Parathyroid adenoma (tissue), 2 donors: ENCODE measurements around the gene MSANTD4.

Experiments used
- H2AFZ ChIP-seq: fragments of 300-600 bp; sonication (generic); one replicate; pipeline ENCODE4 v1.7.0; 2017; ENCODE audit warnings: antibody characterized with exemption, mild to moderate bottlenecking
- H3K27ac ChIP-seq: fragments of 300-600 bp; sonication (generic); one replicate; pipeline ENCODE4 v1.7.0; 2017
- H3K27me3 ChIP-seq: fragments of 300-600 bp; sonication (generic); one replicate; pipeline ENCODE4 v1.7.0; 2017; ENCODE audit warnings: low read length; ENCODE audit not compliant: control insufficient read depth, insufficient read depth
- H3K36me3 ChIP-seq: fragments of 300-600 bp; sonication (generic); one replicate; pipeline ENCODE4 v1.7.0; 2017; ENCODE audit warnings: low read length; ENCODE audit not compliant: control insufficient read depth, insufficient read depth
- H3K4me1 ChIP-seq: fragments of 300-600 bp; sonication (generic); one replicate; pipeline ENCODE4 v1.7.0; 2017; ENCODE audit warnings: control low read depth
- H3K4me2 ChIP-seq: fragments of 300-600 bp; sonication (generic); one replicate; pipeline ENCODE4 v1.7.0; 2017; ENCODE audit warnings: low read length
- H3K4me3 ChIP-seq: fragments of 300-600 bp; sonication (generic); one replicate; pipeline ENCODE4 v1.7.0; 2017; ENCODE audit warnings: low read depth, low read length
- H3K79me2 ChIP-seq: fragments of 300-600 bp; sonication (generic); one replicate; pipeline ENCODE4 v1.7.0; 2017; ENCODE audit warnings: control low read depth
- H3K9ac ChIP-seq: fragments of 300-600 bp; sonication (generic); one replicate; pipeline ENCODE4 v1.7.0; 2017; ENCODE audit warnings: mild to moderate bottlenecking
- H3K9me3 ChIP-seq: fragments of 300-600 bp; sonication (generic); one replicate; pipeline ENCODE4 v1.7.0; 2017; ENCODE audit warnings: low read length; ENCODE audit not compliant: control insufficient read depth
- TF ChIP-seq, protein P1 (sequence below): fragments of 300-600 bp; sonication (generic); IDR thresholded peaks from one replicate; pipeline ENCODE4 v1.7.0; 2017; ENCODE audit warnings: antibody characterized with exemption, mild to moderate bottlenecking
- donor health status: primary hyperparathyroidism.

The MSANTD4 gene

DNA sequence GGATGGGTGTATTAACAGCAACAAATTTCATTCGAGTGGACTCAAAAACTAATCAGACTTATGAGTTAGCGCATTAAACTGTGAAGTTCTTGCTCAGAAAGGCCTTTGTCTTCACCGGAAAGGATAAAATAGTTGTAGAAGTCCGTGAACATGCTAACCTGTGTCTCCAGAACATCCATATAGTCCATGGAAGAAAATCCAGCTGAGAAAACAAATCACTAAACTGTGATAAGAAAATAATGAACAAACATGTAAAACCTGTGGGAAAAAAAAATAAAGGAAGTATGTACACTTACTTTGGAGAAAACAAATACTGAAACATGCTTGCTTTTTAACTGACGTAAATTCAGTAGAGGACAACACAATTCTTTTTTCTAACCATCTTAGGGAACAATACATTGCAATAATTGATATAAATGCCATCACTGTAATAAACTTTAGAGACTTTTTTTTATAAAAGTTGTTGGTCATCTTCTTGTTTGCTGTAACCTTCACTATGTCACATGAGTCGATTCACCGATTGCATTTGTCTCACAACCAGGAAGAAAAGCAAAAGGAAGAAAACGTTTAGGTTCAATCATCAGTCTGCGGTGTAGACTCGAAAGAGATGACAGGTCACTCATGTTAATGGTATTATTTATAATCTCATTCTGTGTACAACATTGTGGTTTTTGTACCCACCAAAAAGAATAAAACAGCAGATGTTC is 41.9 kb downstream of the MSANTD4 start:
- TF ChIP-seq, protein P1, sequence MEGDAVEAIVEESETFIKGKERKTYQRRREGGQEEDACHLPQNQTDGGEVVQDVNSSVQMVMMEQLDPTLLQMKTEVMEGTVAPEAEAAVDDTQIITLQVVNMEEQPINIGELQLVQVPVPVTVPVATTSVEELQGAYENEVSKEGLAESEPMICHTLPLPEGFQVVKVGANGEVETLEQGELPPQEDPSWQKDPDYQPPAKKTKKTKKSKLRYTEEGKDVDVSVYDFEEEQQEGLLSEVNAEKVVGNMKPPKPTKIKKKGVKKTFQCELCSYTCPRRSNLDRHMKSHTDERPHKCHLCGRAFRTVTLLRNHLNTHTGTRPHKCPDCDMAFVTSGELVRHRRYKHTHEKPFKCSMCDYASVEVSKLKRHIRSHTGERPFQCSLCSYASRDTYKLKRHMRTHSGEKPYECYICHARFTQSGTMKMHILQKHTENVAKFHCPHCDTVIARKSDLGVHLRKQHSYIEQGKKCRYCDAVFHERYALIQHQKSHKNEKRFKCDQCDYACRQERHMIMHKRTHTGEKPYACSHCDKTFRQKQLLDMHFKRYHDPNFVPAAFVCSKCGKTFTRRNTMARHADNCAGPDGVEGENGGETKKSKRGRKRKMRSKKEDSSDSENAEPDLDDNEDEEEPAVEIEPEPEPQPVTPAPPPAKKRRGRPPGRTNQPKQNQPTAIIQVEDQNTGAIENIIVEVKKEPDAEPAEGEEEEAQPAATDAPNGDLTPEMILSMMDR: no peak
- Histone ChIP-seq H3K79me2 (no peaks in the 10 kb centered on the region), H3K4me1 (no peaks in the 10 kb centered on the region), H3K4me3 (no peak overlapping the region), H3K9ac (no peak overlapping the region), H3K36me3 (no peaks in the 10 kb centered on the region), H3K27ac (no peak overlapping the region), H3K4me2 (no peak overlapping the region), H2AFZ (no peak overlapping the region), H3K27me3 (no peaks in the 10 kb centered on the region), H3K9me3 (no peaks in the 10 kb centered on the region)

GRCh38 chr11:105975128-105975527 is 46.9 kb downstream of the MSANTD4 start:
- Histone ChIP-seq H3K27ac (no peak overlapping the region), H3K27me3 (no peaks in the 10 kb centered on the region), H2AFZ (no peak overlapping the region), H3K4me2 (no peak overlapping the region), H3K9ac (no peak overlapping the region), H3K9me3 (no peaks in the 10 kb centered on the region), H3K4me3 (no peak overlapping the region), H3K36me3 (no peaks in the 10 kb centered on the region), H3K4me1 (no peaks in the 10 kb centered on the region), H3K79me2 (no peaks in the 10 kb centered on the region)
- TF ChIP-seq, protein P1: no peak

- H2AFZ ChIP-seq: no peak overlapping the region
- no peaks in the 10 kb centered on the region for H3K36me3 ChIP-seq
- TF ChIP-seq, protein P1: no peak
- H3K4me2 ChIP-seq: no peak overlapping the region
- no peak overlapping the region for H3K27ac ChIP-seq
- no peaks in the 10 kb centered on the region for H3K9me3 ChIP-seq
- H3K27me3 ChIP-seq: no peaks in the 10 kb centered on the region
- no peaks in the 10 kb centered on the region for H3K4me1 ChIP-seq
- no peak overlapping the region for H3K9ac ChIP-seq
- no peaks in the 10 kb centered on the region for H3K79me2 ChIP-seq
- H3K4me3 ChIP-seq: no peak overlapping the region
Measured at GRCh38 chr11:105969756-105970155, 52.3 kb downstream of the MSANTD4 start.

GRCh38 chr11:105968021-105968697 is 53.9 kb downstream of the MSANTD4 start:
- no peaks in the 10 kb centered on the region for H3K36me3 ChIP-seq
- H3K4me2 ChIP-seq: no peak overlapping the region
- TF ChIP-seq, protein P1: no peak
- H3K79me2 ChIP-seq: no peaks in the 10 kb centered on the region
- H3K27ac ChIP-seq: no peak overlapping the region
- H3K9me3 ChIP-seq: no peaks in the 10 kb centered on the region
- no peaks in the 10 kb centered on the region for H3K4me1 ChIP-seq
- no peak overlapping the region for H2AFZ ChIP-seq
- H3K9ac ChIP-seq: no peak overlapping the region
- no peak overlapping the region for H3K4me3 ChIP-seq
- H3K27me3 ChIP-seq: no peaks in the 10 kb centered on the region
